ENCODE results near the gene NCMAP. TPM values are rescaled to one million over a fixed set of nuclear protein-coding genes. Genes with fewer than 3 reads are reported as not detected.

The NCMAP gene
- polyA plus RNA-seq, 1 donor (not counting 4 experiments of a cell fraction or from before 2014, with no cell fraction given): 0.05 TPM

- DNase-seq (ENCODE audit: low read depth, low spot score) (no peak), FAIRE-seq (no peak)
- Histone ChIP-seq H3K9me3 (ENCODE audit: control insufficient read depth, low read depth, low read length) (no peaks in the 10 kb centered on the region), H3K9ac (ENCODE audit: control insufficient read depth, extremely low read depth, insufficient read depth, low read length) (no peak overlapping the region), H3K4me3 (ENCODE audit: control insufficient read depth in 2 of 3, extremely low read depth in 1 of 3, insufficient read depth in 2 of 3, low read depth in 1 of 3, low read length in 3 of 3) (no peak overlapping the region), H2AFZ (ENCODE audit: control insufficient read depth, low read length) (no peak overlapping the region), H3K27me3 (ENCODE audit: control insufficient read depth, extremely low read depth, insufficient read depth, low read length) (peaks cover 6% of the 10 kb centered on the region), H3K79me2 (ENCODE audit: control insufficient read depth, insufficient read depth, low read length) (no peaks in the 10 kb centered on the region), H3K36me3 (ENCODE audit: control insufficient read depth in 2 of 2, extremely low read depth in 1 of 2, insufficient read depth in 2 of 2, low read length in 2 of 2) (no peaks in the 10 kb centered on the region), H3K4me1 (ENCODE audit: control insufficient read depth, extremely low read depth, insufficient read depth, low read length) (peaks cover 10% of the 10 kb centered on the region), H3K9me1 (ENCODE audit: control insufficient read depth, extremely low read depth, insufficient read depth, low read length) (no peaks in the 10 kb centered on the region), H4K20me1 (ENCODE audit: control insufficient read depth, extremely low read depth, insufficient read depth, low read length) (no peaks in the 10 kb centered on the region), H3K27ac (ENCODE audit: control insufficient read depth, insufficient read depth, low read length) (no peak overlapping the region), H3K4me2 (ENCODE audit: control insufficient read depth, extremely low read depth, insufficient read depth, low read depth, low read length) (no peak overlapping the region)
- dilution Hi-C loops (cut with MboI; ENCODE audit: extremely low pct_ligation_motif_present, low sequenced_read_pairs): no loop called here
- no peak for TF ChIP-seq EZH2 (IDR thresholded peaks at IDR 0.05; ENCODE audit: low read length)
- no peak for TF ChIP-seq CTCF (optimal IDR thresholded peaks at IDR 0.05 in 1 of 3, IDR thresholded peaks at IDR 0.05 in 1 of 3, conservative IDR thresholded peaks at IDR 0.05 in 1 of 3; ENCODE audit: extremely low read depth in 1 of 3, insufficient read depth in 2 of 3, low read length in 3 of 3)
Observed at GRCh38 chr1:24558902-24559791, 3.3 kb downstream of the NCMAP start.

DNA sequence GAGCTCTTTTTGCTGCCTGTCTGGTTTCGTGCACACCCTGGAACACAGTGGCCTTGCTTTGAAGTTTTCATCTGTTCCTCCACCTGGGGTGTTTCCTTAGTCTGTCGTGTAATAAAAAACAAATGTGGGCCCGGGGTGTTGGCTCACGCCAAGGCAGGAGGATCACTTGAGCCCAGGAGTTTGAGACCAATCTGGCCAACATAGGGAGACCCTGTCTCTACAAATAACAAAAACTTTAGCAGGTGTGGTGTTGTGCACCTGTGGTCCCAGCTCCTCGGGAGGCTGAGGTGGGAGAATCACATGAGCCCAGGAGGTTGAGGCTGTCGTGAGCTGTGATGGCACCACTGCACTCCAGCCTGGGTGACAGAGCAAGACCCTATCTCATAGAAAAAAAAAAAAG lies 4.5 kb downstream of the NCMAP start:
- DNase-seq (ENCODE audit: low read depth, low spot score): no peak
- peaks cover 6% of the 10 kb centered on the region for H3K27me3 ChIP-seq (ENCODE audit: control insufficient read depth, extremely low read depth, insufficient read depth, low read length)

More for the DNA sequence above, 4.5 kb downstream of the NCMAP start:
- no peaks in the 10 kb centered on the region for H3K79me2 ChIP-seq (ENCODE audit: control insufficient read depth, insufficient read depth, low read length)
- H4K20me1 ChIP-seq (ENCODE audit: control insufficient read depth, extremely low read depth, insufficient read depth, low read length): no peaks in the 10 kb centered on the region
- no peaks in the 10 kb centered on the region for H3K9me1 ChIP-seq (ENCODE audit: control insufficient read depth, extremely low read depth, insufficient read depth, low read length)
- dilution Hi-C loops (cut with MboI; ENCODE audit: extremely low pct_ligation_motif_present, low sequenced_read_pairs): no loop called here
- H3K36me3 ChIP-seq (ENCODE audit: control insufficient read depth in 2 of 2, extremely low read depth in 1 of 2, insufficient read depth in 2 of 2, low read length in 2 of 2): no peaks in the 10 kb centered on the region
- H3K27ac ChIP-seq (ENCODE audit: control insufficient read depth, insufficient read depth, low read length): no peak overlapping the region
- peaks cover 10% of the 10 kb centered on the region for H3K4me1 ChIP-seq (ENCODE audit: control insufficient read depth, extremely low read depth, insufficient read depth, low read length)
- FAIRE-seq: no peak
- TF ChIP-seq EZH2 (IDR thresholded peaks at IDR 0.05; ENCODE audit: low read length) (no peak), CTCF (optimal IDR thresholded peaks at IDR 0.05 in 1 of 3, IDR thresholded peaks at IDR 0.05 in 1 of 3, conservative IDR thresholded peaks at IDR 0.05 in 1 of 3; ENCODE audit: extremely low read depth in 1 of 3, insufficient read depth in 2 of 3, low read length in 3 of 3) (no peak)
- H2AFZ ChIP-seq (ENCODE audit: control insufficient read depth, low read length): no peak overlapping the region
- H3K9me3 ChIP-seq (ENCODE audit: control insufficient read depth, low read depth, low read length): no peaks in the 10 kb centered on the region
- no peak overlapping the region for H3K4me2 ChIP-seq (ENCODE audit: control insufficient read depth, extremely low read depth, insufficient read depth, low read depth, low read length)
- H3K4me3 ChIP-seq (ENCODE audit: control insufficient read depth in 2 of 3, extremely low read depth in 1 of 3, insufficient read depth in 2 of 3, low read depth in 1 of 3, low read length in 3 of 3): no peak overlapping the region
- H3K9ac ChIP-seq (ENCODE audit: control insufficient read depth, extremely low read depth, insufficient read depth, low read length): no peak overlapping the region

Measured in keratinocyte (primary cell).